GM12874 (cell line): ENCODE results near the gene KRT13.

Source experiments
- CTCF ChIP-seq: IDR thresholded peaks from 2 replicates; pipeline ENCODE4 v1.5.1; 2011; ENCODE audit warnings: low read depth, mild to moderate bottlenecking, control low read depth, low read length, moderate library complexity; ENCODE audit not compliant: insufficient read depth

The KRT13 gene

GRCh38 chr17:41451154-41451728, 54.2 kb downstream of the KRT13 start:
- TF ChIP-seq CTCF = no peak
